ENCODE results near the gene ST7.
"Not testable (repeated sequence)": the region's sequence is repeated elsewhere in the genome, so short reads cannot be mapped to it uniquely, and the experiment has no call there.

GRCh38 chr7:117122036-117122435 is 168.7 kb downstream of the ST7 start:
- not testable (repeated sequence) for TF ChIP-seq CTCF (IDR thresholded peaks at IDR 0.05; ENCODE audit: extremely low read depth in 1 of 2, insufficient read depth in 1 of 2, low read depth in 1 of 2, low read length in 2 of 2); POLR2A (IDR thresholded peaks at IDR 0.05; ENCODE audit: low read depth, low read length); MAX (IDR thresholded peaks at IDR 0.05; ENCODE audit: insufficient read depth, insufficient read length); EZH2 (IDR thresholded peaks at IDR 0.05; ENCODE audit: borderline replicate concordance, low read depth, low read length, severe bottlenecking); MYC (IDR thresholded peaks at IDR 0.05; ENCODE audit: low read depth, low read length); GATA2 (IDR thresholded peaks at IDR 0.05; ENCODE audit: insufficient read depth, insufficient read length, low read depth, low read length); POLR2AphosphoS5 (IDR thresholded peaks at IDR 0.05; ENCODE audit: insufficient read depth, low read depth, low read length); JUN (IDR thresholded peaks at IDR 0.05; ENCODE audit: borderline replicate concordance, insufficient read depth, insufficient read length, low read depth)

All from endothelial cell of umbilical vein (primary cell).